ENCODE data around the gene SMCHD1.

- TF ChIP-seq CTCF (IDR thresholded peaks at IDR 0.05) (no peak), POLR2A (IDR thresholded peaks at IDR 0.05) (no peak)
These were observed 673 bp upstream of the SMCHD1 start for GRCh38 chr18:2654928-2655177.

Measured in esophagus squamous epithelium (tissue), 4 donors.